Neural crest cell (in vitro differentiated cells): Measurements from ENCODE around the gene PGAP6. TPM values are rescaled to one million over a fixed set of nuclear protein-coding genes. Genes with fewer than 3 reads are reported as not detected.
"Not testable (repeated sequence)": the region's sequence is repeated elsewhere in the genome, so short reads cannot be mapped to it uniquely, and the experiment has no call there.

Experiments
- DNase-seq: peaks from one replicate; pipeline ENCODE4 v3.0.0; 2021; ENCODE audit warnings: low read depth, mixed read lengths, low spot score
- H3K27ac Mint-ChIP-seq: one replicate; pipeline ENCODE4 v1.8.0; 2021; ENCODE audit warnings: mild to moderate bottlenecking, mixed read lengths; ENCODE audit not compliant: unreplicated experiment
- H3K27me3 Mint-ChIP-seq: 2 replicates; pipeline ENCODE4 v1.8.0; 2021; ENCODE audit warnings: low read depth, mild to moderate bottlenecking, mixed read lengths
- H3K36me3 Mint-ChIP-seq: 2 replicates; pipeline ENCODE4 v1.8.0; 2021; ENCODE audit warnings: low read depth, mild to moderate bottlenecking, mixed read lengths
- H3K4me1 Mint-ChIP-seq: 2 replicates; pipeline ENCODE4 v1.8.0; 2021; ENCODE audit warnings: mixed read lengths
- H3K4me3 Mint-ChIP-seq: one replicate; pipeline ENCODE4 v1.8.0; 2021; ENCODE audit warnings: mild to moderate bottlenecking, mixed read lengths
- H3K9me3 Mint-ChIP-seq: 2 replicates; pipeline ENCODE4 v1.8.0; 2021; ENCODE audit warnings: mixed read lengths
- CTCF ChIP-seq: fragments of 200-600 bp; sonication (generic); conservative IDR thresholded peaks from 2 replicates; pipeline ENCODE4 v1.5.0; 2021; ENCODE audit warnings: antibody characterized with exemption, mild to moderate bottlenecking
- total RNA-seq: library from RNA; stranded (reverse); gene quantifications from 2 replicates; pipeline ENCODE4 v1.2.1, GENCODE V29; 2021

Gene PGAP6
- total RNA-seq, 1 donor from 2014 or later: 62.0 TPM

- Mint-ChIP-seq H3K27me3 (no peaks in the 10 kb centered on the region), H3K9me3 (peaks cover 2% of the 10 kb centered on the region), H3K4me3 (no peak overlapping the region), H3K27ac (no peak overlapping the region), H3K4me1 (peaks cover 22% of the 10 kb centered on the region), H3K36me3 (peaks cover 26% of the 10 kb centered on the region)
- DNase-seq: no peak
- TF ChIP-seq CTCF: no peak
These were observed 36.0 kb downstream of the PGAP6 start for GRCh38 chr16:345772-346171.

GRCh38 chr16:342455-343213 is 39.1 kb downstream of the PGAP6 start:
- Mint-ChIP-seq H3K4me3 (no peak overlapping the region), H3K27me3 (no peaks in the 10 kb centered on the region), H3K9me3 (peaks cover 2% of the 10 kb centered on the region), H3K36me3 (peaks cover 23% of the 10 kb centered on the region), H3K27ac (no peak overlapping the region), H3K4me1 (peaks cover 5% of the 10 kb centered on the region)
- TF ChIP-seq CTCF: no peak
- DNase-seq: no peak

GRCh38 chr16:341974-342336 is 39.8 kb downstream of the PGAP6 start:
- Mint-ChIP-seq H3K27ac (peak overlapping the region; percentile 15), H3K36me3 (peaks cover 23% of the 10 kb centered on the region)
- not testable (repeated sequence) for H3K27me3 Mint-ChIP-seq, H3K4me3 Mint-ChIP-seq, H3K4me1 Mint-ChIP-seq, DNase-seq, H3K9me3 Mint-ChIP-seq

- H3K27me3 Mint-ChIP-seq, H3K4me1 Mint-ChIP-seq, H3K9me3 Mint-ChIP-seq, DNase-seq, H3K4me3 Mint-ChIP-seq: not testable (repeated sequence)
- Mint-ChIP-seq H3K36me3 (peaks cover 23% of the 10 kb centered on the region), H3K27ac (peak overlapping the region; percentile 15)
These were observed 40.4 kb downstream of the PGAP6 start for GRCh38 chr16:341095-341973.

- DNase-seq: no peak
- H3K27ac Mint-ChIP-seq: no peak overlapping the region
- peaks cover 23% of the 10 kb centered on the region for H3K36me3 Mint-ChIP-seq
- H3K4me1 Mint-ChIP-seq: peaks cover 8% of the 10 kb centered on the region
- no peak for TF ChIP-seq CTCF
- H3K4me3 Mint-ChIP-seq: no peak overlapping the region
- H3K9me3 Mint-ChIP-seq: peaks cover 2% of the 10 kb centered on the region
- no peaks in the 10 kb centered on the region for H3K27me3 Mint-ChIP-seq
These were observed 41.2 kb downstream of the PGAP6 start for GRCh38 chr16:340370-341091.

- Mint-ChIP-seq H3K27me3 (no peaks in the 10 kb centered on the region), H3K27ac (no peak overlapping the region), H3K4me1 (peaks cover 13% of the 10 kb centered on the region), H3K36me3 (peaks cover 19% of the 10 kb centered on the region), H3K4me3 (no peak overlapping the region), H3K9me3 (peaks cover 2% of the 10 kb centered on the region)
- no peak for TF ChIP-seq CTCF
- DNase-seq: no peak
These were observed 42.1 kb downstream of the PGAP6 start for GRCh38 chr16:339680-340079.
